GM21825 (cell line): ENCODE data around the gene PEAR1.

ENCODE experiments used
- ATAC-seq: cut with Tn5 transposase; IDR thresholded peaks from one replicate; pipeline ENCODE4 v1.9.1; 2021; ENCODE audit warnings: mild to moderate bottlenecking, moderate library complexity; ENCODE audit not compliant: unreplicated experiment

PEAR1 gene

GRCh38 chr1:156958247-156958714 lies 64.8 kb downstream of the PEAR1 start:
- ATAC-seq, result no peak

GRCh38 chr1:156959414-156959813 lies 65.9 kb downstream of the PEAR1 start:
- no peak for ATAC-seq

GRCh38 chr1:156959925-156960324 lies 66.4 kb downstream of the PEAR1 start:
- no peak for ATAC-seq

GRCh38 chr1:156961709-156962108 lies 68.2 kb downstream of the PEAR1 start:
- no peak for ATAC-seq

- no peak for ATAC-seq
These were observed 70.1 kb downstream of the PEAR1 start for GRCh38 chr1:156963621-156964020.

GRCh38 chr1:156964441-156964840 lies 70.9 kb downstream of the PEAR1 start:
- ATAC-seq, result no peak
